Measurements from ENCODE around the gene FBLN5. TPM values are rescaled to one million over a fixed set of nuclear protein-coding genes. Genes with fewer than 3 reads are reported as not detected.

Gene FBLN5
- polyA plus RNA-seq, 1 experiment, result 116 TPM

- POLR2A ChIA-PET, result no interaction called here
- no peaks in the 10 kb centered on the region for H3K9me3 ChIP-seq (ENCODE audit: control insufficient read depth, insufficient read depth, low read length)
- H3K27me3 ChIP-seq (ENCODE audit: control insufficient read depth, insufficient read depth, low read length), result no peaks in the 10 kb centered on the region
- CTCF ChIA-PET, result interaction anchor here (0.5 kb wide), 1 partner anchor 232 kb away, joined by 3 read pairs; the partner anchor contains the start of gene NDUFB1
- TF ChIP-seq CTCF (IDR thresholded peaks at IDR 0.05; ENCODE audit: low read depth, low read length), result no peak
- H3K27ac ChIP-seq (ENCODE audit: low read depth, low read length), result no peak overlapping the region
- DNase-seq (ENCODE audit: low read depth, low spot score), result no peak
- no peak overlapping the region for H3K4me3 ChIP-seq (ENCODE audit: low read depth, low read length)
Measured at GRCh38 chr14:91889477-91890211, 57.9 kb downstream of the FBLN5 start.

- ChIA-PET POLR2A (interaction anchor here (0.7 kb wide), 1 partner anchor 437 kb away, joined by 3 read pairs; no protein-coding TSS in a partner anchor), CTCF (no interaction called here)
- no peak for DNase-seq (ENCODE audit: low read depth, low spot score)
- no peak for TF ChIP-seq CTCF (IDR thresholded peaks at IDR 0.05; ENCODE audit: low read depth, low read length)
- no peaks in the 10 kb centered on the region for H3K9me3 ChIP-seq (ENCODE audit: control insufficient read depth, insufficient read depth, low read length)
- no peak overlapping the region for H3K27ac ChIP-seq (ENCODE audit: low read depth, low read length)
- no peak overlapping the region for H3K4me3 ChIP-seq (ENCODE audit: low read depth, low read length)
- H3K27me3 ChIP-seq (ENCODE audit: control insufficient read depth, insufficient read depth, low read length), result no peaks in the 10 kb centered on the region
Measured at GRCh38 chr14:91888641-91889476, 58.6 kb downstream of the FBLN5 start.

GRCh38 chr14:91886961-91887360 lies 60.5 kb downstream of the FBLN5 start:
- no peak for TF ChIP-seq CTCF (IDR thresholded peaks at IDR 0.05; ENCODE audit: low read depth, low read length)
- H3K9me3 ChIP-seq (ENCODE audit: control insufficient read depth, insufficient read depth, low read length), result no peaks in the 10 kb centered on the region
- no peak for DNase-seq (ENCODE audit: low read depth, low spot score)
- ChIA-PET POLR2A (no interaction called here), CTCF (no interaction called here)
- no peak overlapping the region for H3K27ac ChIP-seq (ENCODE audit: low read depth, low read length)
- H3K27me3 ChIP-seq (ENCODE audit: control insufficient read depth, insufficient read depth, low read length), result no peaks in the 10 kb centered on the region
- H3K4me3 ChIP-seq (ENCODE audit: low read depth, low read length), result no peak overlapping the region

GRCh38 chr14:91885839-91886238 lies 61.7 kb downstream of the FBLN5 start:
- POLR2A ChIA-PET, result no interaction called here
- CTCF ChIA-PET, result no interaction called here
- Histone ChIP-seq H3K9me3 (ENCODE audit: control insufficient read depth, insufficient read depth, low read length) (no peaks in the 10 kb centered on the region), H3K27ac (ENCODE audit: low read depth, low read length) (no peak overlapping the region), H3K4me3 (ENCODE audit: low read depth, low read length) (no peak overlapping the region), H3K27me3 (ENCODE audit: control insufficient read depth, insufficient read depth, low read length) (no peaks in the 10 kb centered on the region)
- TF ChIP-seq CTCF (IDR thresholded peaks at IDR 0.05; ENCODE audit: low read depth, low read length), result no peak
- no peak for DNase-seq (ENCODE audit: low read depth, low spot score)

Data from AG04450 (cell line).